HG03460 (cell line): ENCODE data around the gene PEX12.
A peak's percentile ranks its signal among the peaks of the same experiment; 100 is the strongest.
"Not testable (repeated sequence)": the region's sequence is repeated elsewhere in the genome, so short reads cannot be mapped to it uniquely, and the experiment has no call there.

ENCODE experiments used
- ATAC-seq: cut with Tn5 transposase; IDR thresholded peaks from one replicate; pipeline ENCODE4 v1.9.1; 2021; ENCODE audit not compliant: unreplicated experiment

Gene PEX12

DNA sequence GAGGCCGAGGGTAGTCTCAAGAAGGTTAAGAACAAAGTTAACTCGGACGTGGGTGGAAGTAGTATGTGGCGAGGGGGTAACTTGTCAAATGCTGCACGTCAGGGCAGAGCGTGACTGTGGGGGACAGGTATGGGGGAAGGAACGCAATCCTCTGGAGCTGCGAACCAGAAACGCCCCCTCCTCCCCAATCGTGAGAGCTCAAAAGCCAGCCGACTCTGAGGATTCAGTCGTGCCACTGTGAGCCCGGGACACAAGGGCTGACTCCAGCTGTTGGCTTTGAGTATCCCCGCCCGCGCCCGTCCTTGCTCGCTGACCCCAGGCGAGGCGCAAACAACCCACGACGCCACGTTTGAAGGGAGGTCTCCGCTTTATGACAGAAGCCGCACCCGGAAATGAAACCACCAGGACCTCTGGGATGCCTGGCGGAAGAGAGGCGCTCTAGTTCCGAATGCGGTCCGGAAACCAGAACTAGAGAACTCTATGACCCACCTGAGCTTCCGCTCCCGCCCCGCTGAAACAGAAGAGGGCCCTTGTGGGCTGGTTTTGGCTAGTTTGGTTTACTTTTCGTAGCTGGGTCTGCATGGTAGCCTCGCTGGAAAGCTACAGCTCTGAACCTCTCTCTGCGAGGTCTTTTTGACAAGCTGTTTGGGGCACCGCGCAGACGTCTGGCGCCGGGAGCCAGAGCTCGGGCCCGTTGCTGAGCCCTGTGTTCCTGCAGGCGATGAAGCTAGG, at the start of gene PEX12:
Gene PEX12, minus strand, starts transcription at position 375 of the 732 bp plus-strand sequence. CDS start 550 bp downstream, outside the sequence.
- ATAC-seq: peak; percentile 84

DNA sequence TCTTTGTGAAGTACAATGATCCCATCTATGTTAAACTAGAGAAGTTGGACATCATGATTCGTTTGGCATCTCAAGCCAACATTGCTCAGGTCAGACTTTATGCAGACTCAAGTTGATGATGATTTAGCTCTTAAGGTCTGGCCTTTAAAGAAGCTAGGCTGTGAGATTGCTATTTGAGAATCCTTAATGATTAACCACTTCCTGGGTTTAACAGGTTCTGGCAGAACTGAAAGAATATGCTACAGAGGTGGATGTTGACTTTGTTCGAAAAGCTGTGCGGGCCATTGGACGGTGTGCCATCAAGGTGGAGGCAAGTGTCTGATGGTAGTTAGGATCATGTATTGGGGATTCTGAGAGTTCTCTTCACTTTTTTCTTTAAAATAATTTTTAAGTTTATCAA, 49.0 kb upstream of the PEX12 start:
- no peak for ATAC-seq

DNA sequence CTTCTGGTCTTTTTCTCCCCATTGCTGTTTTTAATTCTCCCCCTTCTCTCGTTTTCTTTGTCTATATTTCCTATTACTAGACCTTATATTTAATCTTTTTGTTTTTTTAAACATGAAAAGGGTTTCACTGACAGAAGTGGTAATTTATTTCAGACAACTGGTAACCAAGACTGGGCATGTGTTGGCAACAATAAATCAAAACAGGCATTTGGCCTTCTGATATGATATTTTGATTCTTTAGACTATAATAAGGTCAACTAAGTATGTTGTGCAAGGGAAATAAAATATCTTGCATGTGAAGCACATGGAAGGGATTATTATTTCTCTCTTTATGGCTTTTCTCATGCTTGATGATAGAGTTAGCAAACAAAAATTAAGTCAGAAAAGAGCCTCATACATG, 43.4 kb upstream of the PEX12 start:
- ATAC-seq: no peak

DNA sequence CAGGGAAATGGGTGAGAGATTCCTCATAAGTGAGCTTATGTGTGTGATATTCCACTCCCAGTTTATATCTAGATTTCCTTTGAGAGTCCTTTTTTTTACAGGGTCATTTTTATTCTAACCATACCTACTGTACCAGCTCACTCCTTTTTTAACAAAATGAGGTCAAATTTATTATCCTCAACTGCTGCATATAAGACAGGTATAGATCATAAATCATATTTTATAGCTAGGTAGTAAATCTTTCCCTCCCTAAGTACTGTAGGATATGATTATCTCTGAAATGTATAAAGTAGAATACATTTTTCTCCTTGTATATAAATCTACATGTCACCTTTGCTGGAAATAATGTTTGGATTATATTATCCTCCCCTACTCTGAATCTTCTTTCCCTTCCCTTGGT, 40.3 kb upstream of the PEX12 start:
- ATAC-seq: no peak

DNA sequence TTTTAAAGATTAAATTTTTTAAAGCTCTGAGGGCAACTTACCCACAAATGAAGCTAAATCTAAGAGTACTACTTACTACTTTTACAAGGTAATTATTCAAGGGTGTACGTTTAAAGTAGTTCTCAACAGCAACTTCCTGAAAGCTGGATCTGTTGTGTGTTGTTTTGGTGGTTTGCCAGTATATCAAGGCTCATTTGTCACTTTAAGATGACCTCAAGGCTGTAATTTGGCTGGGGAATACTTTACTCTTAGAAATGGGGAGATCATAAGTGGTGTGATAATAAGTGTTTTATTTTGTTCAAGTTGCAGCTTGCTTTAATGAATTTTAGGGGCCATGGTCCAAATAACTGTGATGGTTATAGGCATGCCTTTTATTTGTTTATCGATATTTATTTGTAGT, 39.1 kb upstream of the PEX12 start:
- no peak for ATAC-seq

DNA sequence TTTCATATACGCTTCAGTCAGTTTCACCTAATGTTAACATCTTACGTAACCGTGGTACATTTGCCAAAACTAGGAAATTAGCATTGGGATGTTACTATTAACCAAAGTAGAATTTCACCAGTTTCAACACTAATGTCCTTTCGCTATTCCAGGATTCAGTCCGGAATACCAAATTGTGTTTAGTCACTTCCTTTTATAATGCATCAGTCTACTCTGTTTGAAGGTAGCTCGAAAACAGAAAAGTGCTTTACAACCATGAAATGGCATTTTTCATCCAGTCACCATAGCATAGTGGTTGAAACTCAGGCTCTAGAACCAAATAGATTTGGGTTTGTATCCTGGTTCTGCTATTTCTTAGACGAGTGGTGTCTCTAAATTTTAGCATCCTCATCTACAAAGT, 38.2 kb upstream of the PEX12 start:
- no peak for ATAC-seq

DNA sequence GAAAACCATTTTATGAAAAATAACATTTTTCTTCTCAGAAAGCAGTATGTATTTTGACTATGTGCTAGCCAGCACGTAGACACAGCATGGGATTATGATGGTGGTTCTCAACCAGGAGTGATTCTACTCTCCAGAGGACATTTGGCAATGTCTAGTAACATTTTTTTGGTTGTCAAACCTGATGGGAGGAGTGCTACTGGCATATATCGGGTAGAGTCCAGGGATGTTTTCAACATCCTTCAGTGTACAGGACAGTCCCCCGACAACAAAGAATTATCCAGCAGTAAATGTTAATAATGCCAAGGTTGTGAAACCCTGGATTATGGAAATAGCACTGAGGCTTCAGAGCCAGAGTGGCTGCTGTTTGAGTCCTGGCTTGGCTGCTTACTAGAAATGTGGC, 36.4 kb upstream of the PEX12 start:
- ATAC-seq: no peak

DNA sequence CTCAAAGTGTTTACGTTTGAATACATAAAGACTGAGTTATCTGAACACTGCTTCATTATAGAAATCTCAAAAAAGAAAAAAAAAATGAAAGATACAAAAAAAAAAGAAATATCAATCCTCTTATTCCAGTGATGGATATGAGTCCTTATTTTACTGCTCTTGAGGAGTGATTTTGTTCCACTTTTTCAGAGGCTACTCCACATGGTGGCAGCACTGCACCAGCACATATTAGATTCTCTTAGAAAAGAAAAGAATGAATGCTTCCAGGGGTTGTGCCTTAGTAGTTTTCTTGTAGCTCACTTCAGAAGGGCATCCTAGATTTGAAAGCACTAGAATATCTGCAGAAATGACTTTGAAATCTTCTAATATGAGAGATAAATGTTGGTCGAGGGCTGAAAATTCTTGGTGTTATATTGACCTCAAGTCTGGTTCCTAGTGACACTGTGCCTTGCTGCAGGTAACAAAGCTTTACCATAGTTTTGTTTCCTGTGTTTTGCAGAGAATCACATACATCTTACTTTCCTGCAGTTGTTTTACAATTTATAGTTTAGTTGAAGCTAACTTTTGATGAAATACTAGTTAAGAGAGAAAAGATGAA, 34.7 kb upstream of the PEX12 start:
- ATAC-seq: no peak

DNA sequence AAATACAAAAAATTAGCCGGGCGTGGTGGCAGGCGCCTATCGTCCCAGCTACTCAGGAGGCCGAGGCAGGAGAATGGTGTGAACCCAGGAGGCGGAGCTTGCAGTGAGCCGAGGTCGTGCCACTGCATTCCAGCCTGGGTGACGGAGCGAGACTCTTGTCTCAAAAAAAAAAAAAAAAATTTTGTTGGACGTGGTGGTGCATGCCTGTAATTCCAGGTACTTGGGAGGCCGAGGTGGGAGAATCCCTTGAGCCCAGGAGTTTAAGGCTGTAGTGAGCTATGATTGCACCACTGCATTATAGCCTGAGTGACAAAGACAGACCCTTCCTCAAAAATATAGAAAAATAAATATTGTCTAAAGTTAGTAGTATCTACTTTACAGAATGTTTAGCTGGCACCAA, 32.4 kb upstream of the PEX12 start:
- not testable (repeated sequence) for ATAC-seq

DNA sequence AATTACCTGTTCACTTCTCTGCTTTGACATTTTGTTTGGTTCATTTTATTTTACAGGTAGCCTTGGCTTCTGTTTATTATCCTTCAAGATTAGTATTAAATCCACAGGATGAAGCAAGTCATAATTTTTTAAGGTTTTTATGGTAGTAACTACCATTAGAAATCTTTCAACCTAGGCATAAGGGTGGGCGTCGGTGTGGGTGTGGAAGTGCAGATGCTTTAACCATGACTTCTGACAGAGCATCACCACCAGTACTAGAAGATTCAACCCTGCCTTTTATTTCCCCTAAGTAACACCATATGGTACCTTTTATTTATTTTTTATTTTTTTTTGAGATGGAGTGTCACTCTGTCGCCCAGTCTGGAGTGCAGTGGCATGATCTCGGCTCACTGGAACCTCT, 31.5 kb upstream of the PEX12 start:
- ATAC-seq: no peak

DNA sequence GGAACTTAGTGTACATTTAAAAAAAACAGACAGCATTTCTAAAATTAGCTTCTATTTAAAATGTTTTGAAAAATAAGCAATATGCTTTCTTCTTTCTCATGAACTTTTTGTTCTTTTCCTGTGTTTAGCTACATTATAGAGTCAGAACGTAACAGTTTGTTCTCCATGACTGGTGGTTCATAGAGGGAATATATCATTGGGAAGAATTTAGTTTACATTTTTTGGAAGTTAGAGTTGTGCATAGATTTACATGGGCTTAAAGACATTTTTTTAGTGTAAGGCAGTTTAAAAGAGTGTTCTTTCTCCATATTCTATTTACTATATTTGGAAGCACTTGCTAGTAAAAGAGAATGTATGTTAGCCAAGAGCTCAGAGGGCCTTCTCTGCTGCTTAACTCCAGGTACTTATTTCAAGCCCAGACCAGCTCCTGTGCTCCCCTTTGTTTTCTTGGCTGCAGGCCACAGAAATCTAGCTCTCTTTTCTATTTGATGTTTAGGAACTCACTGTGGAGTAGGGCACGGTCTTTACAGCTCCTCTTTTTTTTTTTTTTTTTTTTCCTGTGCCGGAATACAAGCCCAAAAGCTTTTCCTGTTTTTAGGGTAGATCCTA, 29.0 kb upstream of the PEX12 start:
- no peak for ATAC-seq

DNA sequence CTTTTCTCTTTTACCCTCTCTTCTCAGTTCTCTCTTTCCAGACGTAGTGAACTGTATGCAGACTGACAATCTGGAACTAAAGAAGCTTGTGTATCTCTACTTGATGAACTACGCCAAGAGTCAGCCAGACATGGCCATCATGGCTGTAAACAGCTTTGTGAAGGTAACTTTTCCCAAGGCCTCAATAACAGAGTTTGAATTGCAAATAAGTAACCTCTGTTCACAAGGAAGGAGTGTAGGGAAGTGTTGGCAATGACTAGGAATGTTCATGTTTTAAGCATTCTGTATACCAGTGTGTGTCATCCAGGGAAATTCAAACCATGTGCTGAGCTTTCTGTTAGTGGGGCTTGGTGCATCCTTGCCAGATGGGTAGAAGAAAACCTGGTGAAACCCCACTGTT, 27.3 kb upstream of the PEX12 start:
- no peak for ATAC-seq

DNA sequence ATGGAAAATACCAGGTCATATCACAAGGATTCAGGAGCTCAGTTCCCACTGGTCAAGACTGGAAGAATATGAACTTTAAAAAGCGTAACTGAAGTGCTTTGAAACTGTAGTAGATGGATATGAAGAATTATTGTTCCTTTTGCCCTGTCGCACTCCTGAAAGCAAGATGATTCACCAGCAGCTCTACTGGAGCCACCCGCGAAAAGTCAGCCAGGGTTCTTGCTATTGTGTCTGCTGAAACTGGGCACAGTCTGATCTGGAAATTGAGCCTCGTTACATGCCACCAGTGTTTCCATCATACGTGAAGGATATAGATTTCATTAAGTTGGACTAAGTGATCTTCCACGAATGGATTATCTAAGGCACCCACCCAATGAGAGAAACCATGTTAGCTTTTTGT, 25.3 kb upstream of the PEX12 start:
- ATAC-seq: no peak

DNA sequence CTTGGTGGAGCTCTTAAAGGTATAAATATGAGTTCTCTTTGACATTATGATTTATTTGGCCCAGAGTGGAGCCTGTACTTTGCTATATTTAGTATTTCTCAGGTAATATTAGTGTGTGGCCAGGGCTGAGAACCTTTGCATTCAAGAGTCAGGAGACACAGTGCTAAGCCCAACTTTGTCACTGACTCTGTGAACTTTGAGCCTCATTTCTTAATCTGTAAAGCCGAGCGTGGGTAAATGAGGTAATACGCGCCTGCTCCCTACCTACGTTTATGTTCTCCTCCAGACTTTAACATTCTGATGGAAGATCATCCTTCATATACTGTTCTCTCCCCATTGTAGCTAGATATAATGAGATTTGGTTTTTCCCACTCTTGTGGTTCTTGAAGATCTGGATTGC, 19.2 kb upstream of the PEX12 start:
- ATAC-seq: no peak

DNA sequence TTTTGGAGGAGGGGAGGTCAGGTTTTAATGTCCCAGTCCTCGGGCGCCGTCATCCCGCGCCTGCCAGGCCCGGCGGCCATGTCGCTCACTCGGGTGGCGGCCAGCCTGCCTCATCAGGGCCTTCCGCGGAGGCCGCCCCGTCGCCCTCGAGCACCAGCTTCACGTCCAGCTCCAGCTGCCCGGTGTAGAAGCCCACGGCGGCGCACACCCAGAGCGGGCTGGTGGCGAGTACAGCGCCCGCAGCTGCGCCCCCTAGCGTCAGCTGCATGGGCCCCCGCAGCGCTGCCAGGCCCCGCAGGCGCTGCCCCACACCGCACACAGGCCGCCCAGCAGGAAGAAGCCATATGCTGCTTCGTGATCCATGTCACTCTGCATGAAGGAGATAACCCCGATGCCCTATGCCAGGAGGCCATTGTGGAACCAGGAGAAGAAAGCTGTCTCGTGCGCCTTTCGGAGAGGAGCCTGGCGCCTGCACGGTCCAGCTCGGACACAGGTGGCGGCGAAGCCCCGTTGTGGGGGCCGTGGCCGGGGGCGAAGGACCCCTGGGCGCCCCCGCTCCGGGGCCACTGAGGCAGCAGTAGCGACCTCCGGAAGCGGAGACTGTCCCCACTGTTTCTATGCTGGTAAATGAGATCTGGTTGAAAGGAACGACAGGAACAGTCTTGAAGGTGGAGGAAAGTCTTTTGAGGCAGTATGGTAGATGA, 18.3 kb upstream of the PEX12 start:
- ATAC-seq: no peak

DNA sequence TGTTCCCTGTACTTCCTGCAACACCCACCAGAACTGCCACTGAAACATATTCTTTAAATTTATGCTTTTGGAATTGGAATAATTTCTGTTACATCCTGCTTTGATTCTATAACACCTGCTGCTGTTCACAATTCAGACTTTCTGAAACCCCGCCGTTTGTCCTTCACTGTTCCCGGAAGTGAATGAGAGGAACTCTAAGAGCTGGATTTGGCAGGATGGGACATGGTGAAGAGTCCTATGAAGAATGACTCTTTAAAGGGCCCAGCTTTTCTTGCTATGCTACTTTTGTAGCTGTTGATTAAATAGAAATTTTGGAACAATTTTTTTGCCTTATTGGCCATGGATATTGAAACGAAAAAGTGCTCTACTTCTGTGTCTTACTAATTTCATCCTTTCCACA, 17.7 kb upstream of the PEX12 start:
- no peak for ATAC-seq

DNA sequence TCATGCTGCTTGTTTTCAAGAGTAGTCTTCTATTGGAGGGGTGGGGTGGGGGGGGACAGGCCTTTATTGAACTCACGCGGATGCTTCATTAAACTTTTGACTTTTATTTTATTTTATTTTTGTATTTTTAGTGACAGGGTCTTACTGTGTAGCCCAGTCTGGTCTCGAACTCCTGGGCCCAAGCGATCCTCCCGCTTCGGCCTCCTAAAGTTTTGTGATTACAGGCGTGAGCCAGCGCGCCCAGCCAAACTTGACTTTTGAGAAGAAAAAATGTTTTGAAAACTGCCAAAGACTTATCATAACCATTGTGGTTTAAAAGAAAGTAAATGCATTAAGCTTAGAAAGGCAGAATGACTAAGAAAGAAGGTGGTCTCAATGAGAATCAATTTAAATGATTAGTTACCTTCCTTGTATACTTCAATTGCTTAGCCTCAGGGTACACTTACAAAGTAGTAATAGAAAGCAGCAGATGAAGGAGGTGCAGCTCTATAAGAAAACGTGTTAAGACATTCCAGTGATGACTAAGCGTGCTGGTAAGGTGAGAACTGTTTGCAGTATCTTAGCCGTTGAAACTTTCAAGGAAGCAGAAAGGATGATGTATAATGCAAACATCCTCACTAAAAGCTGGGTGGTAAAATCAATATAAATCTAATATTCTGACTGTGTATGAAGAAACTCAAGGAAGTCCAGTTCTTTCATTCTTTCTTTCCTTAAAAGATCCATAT, 10.0 kb upstream of the PEX12 start:
- no peak for ATAC-seq

DNA sequence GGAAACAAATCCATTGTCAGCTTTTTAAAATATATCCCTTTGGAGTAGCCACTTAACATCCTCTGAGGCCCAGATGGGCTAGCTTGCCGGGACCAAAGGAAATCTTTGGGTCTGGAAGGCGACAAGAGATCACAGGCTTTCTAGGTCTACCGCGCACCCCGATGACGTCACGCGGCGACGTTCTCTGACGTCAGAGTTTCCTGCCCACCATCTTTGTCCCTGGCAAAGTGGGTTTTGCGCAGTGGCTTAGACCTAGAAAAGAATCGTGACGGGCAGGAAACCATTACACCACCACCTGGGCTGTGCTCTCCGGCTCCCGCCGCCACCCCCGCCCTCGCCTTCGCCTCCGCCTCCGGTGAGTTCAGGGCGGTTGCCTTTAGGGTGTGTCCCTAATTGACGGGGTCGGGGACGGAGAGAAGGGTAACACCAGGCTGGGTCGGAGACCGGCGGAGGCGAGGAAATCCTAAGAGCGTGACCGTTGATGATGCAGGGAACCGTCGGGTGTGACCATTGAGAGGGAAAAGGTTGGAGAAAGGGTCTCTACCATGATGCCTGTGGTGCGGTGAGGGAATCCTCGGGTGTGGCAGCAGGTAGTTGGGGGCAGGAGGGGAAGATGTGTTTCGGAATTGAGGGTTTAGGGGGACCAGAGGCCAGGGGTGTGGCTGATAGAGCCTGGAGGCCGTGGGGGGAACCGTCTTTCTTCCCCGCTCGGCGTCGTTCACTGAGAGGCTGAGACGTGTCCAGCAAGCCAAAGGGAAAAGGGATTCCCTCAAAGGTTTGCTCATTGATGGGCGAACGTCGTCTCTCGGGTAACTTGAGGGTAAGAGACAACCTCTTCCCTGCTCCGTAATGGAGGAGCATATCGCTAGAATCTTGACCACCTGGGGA, 8.9 kb upstream of the PEX12 start, which contains the start of gene AP2B1:
Gene AP2B1, plus strand, starts transcription at position 249 of the 888 bp plus-strand sequence. CDS start 6,709 bp downstream, outside the sequence.
- peak; percentile 82 for ATAC-seq

DNA sequence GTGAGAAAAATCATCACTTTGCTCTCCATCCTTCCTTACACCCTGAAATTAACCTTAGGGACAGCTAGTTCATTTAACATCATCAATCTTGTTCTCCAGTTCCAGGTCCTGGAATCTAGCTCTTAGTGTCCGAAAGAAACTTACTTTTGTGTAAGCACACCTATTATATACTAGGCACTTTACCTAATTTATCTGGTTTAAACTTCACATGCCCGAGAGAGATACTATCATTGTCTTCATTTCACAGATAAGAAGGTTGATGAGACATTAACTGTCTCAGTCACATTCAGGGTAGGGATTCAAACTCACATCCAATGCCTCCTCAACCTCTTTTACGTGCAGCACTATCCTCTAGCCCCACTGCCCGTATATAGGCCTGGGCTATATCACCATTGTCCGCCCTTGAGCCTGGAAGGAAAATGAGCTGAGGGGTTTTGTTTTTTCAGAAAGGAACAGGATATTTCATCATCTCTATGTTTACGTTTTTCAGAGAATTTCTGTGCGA, 8.2 kb upstream of the PEX12 start:
- no peak for ATAC-seq

DNA sequence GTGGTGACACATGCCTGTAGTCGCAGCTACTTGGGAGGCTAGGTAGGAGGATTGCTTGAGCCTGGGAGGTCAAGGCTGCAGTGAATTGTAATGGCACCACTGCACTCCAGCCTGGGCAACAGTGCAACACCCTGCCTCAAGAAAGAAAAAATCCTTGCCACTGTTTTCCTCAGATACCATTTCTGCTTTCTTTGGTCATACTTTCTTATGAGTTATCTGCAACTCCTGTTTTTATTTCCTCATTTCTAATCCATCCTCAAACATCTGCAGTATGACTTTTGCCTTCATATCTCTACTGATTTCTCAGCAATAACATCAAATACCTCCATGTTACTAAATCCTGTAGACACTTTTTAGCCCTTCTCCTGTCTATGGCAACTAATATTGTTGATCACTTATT, 5.7 kb upstream of the PEX12 start:
- ATAC-seq: no peak
